GM23248 (cell line): ENCODE results near the gene CDK10. TPM values are rescaled to one million over a fixed set of nuclear protein-coding genes. Genes with fewer than 3 reads are reported as not detected.
A peak's percentile ranks its signal among the peaks of the same experiment; 100 is the strongest.

Experiments
- DNase-seq: peaks from one replicate; pipeline ENCODE4 v3.0.0-alpha.2; 2015
- H2AFZ ChIP-seq: fragments of 200-600 bp; sonication (generic); 2 replicates; pipeline ENCODE4 v1.6.1; 2016; ENCODE audit warnings: antibody characterized with exemption
- H3F3A ChIP-seq: fragments of 200-600 bp; sonication (generic); 2 replicates; pipeline ENCODE4 v1.6.1; 2016; ENCODE audit warnings: mild to moderate bottlenecking, antibody characterized with exemption, mixed run types; ENCODE audit not compliant: insufficient read depth
- H3K27ac ChIP-seq: fragments of 200-600 bp; sonication (generic); 2 replicates; pipeline ENCODE4 v1.5.1; 2016; ENCODE audit warnings: mild to moderate bottlenecking
- H3K27me3 ChIP-seq: fragments of 200-600 bp; sonication (generic); replicated peaks from 2 replicates; pipeline ENCODE4 v1.6.1; 2016; ENCODE audit warnings: mild to moderate bottlenecking; ENCODE audit not compliant: insufficient read depth
- H3K36me3 ChIP-seq: fragments of 200-600 bp; sonication (generic); 2 replicates; pipeline ENCODE4 v1.6.1; 2016; ENCODE audit warnings: low read depth, mild to moderate bottlenecking
- H3K4me1 ChIP-seq: fragments of 200-600 bp; sonication (generic); 2 replicates; pipeline ENCODE4 v1.6.1; 2016; ENCODE audit warnings: mild to moderate bottlenecking; ENCODE audit not compliant: insufficient read depth
- H3K4me2 ChIP-seq: fragments of 200-600 bp; sonication (generic); one replicate; pipeline ENCODE4 v1.6.1; 2016; ENCODE audit warnings: mild to moderate bottlenecking; ENCODE audit not compliant: unreplicated experiment
- H3K4me3 ChIP-seq: fragments of 200-600 bp; sonication (generic); 2 replicates; pipeline ENCODE4 v1.5.1; 2016; ENCODE audit warnings: mild to moderate bottlenecking
- H3K79me2 ChIP-seq: fragments of 200-600 bp; sonication (generic); 2 replicates; pipeline ENCODE4 v1.6.1; 2016; ENCODE audit warnings: mild to moderate bottlenecking; ENCODE audit not compliant: insufficient read depth
- H3K9ac ChIP-seq: fragments of 200-600 bp; sonication (generic); 2 replicates; pipeline ENCODE4 v1.6.1; 2016; ENCODE audit warnings: mild to moderate bottlenecking
- H3K9me2 ChIP-seq: fragments of 200-600 bp; sonication (generic); 2 replicates; pipeline ENCODE4 v1.6.1; 2016; ENCODE audit warnings: mixed run types, mild to moderate bottlenecking, moderate library complexity; ENCODE audit not compliant: insufficient read depth
- H3K9me3 ChIP-seq: fragments of 200-600 bp; sonication (generic); one replicate; pipeline ENCODE4 v1.6.1; 2017; ENCODE audit warnings: low read depth
- H4K20me1 ChIP-seq: fragments of 200-600 bp; sonication (generic); 2 replicates; pipeline ENCODE4 v1.6.0; 2016; ENCODE audit not compliant: insufficient read depth
- EZH2 ChIP-seq: fragments of 200-600 bp; sonication (generic); IDR thresholded peaks from 2 replicates; pipeline ENCODE4 v1.6.1; 2018; ENCODE audit warnings: antibody characterized with exemption, mild to moderate bottlenecking; ENCODE audit not compliant: insufficient read depth, poor library complexity, severe bottlenecking
- EZH2phosphoT487 ChIP-seq: fragments of 200-600 bp; sonication (generic); IDR thresholded peaks from 2 replicates; pipeline ENCODE4 v1.6.1; 2018; ENCODE audit warnings: antibody characterized with exemption, moderate library complexity, mild to moderate bottlenecking, low read depth; ENCODE audit not compliant: insufficient read depth
- WGBS, 2 experiments: methylation state at CpG; one replicate each; pipeline ENCODE4 v1.1.6; 2015 to 2017; ENCODE audit warnings: low lambda C conversion rate in 2 of 2, low coverage in 1 of 2; ENCODE audit errors: missing lambda C conversion rate in 2 of 2; 5-methylcytosine and 5-hydroxymethylcytosine counted together
- in situ Hi-C: fragments of 300-500 bp; cut with MboI; formaldehyde crosslinking; loops from 2 replicates; pipeline ENCODE4 v1.15.0; 2020
- polyA plus RNA-seq: library from polyadenylated mRNA; unstranded; fragments of >200 nt; fragmentation: Nextera tagmentation; extraction: Ambion mirVana; gene quantifications from 2 replicates; pipeline ENCODE4 v1.2.1, GENCODE V29; 2016
- total RNA-seq: library from RNA; depleted of rRNA; stranded (reverse); fragments of >200 nt; shearing (Covaris generic); gene quantifications from 2 replicates; pipeline ENCODE4 v1.2.3, GENCODE V29; 2014

CDK10 gene
- total and polyA plus RNA-seq, 2 experiments from 2014 or later = 49.6 to 51.9 TPM

GRCh38 chr16:89655062-89655643 is 31.3 kb upstream of the CDK10 start:
- Histone ChIP-seq H3K27ac (no peak overlapping the region), H2AFZ (no peak overlapping the region), H3K9me3 (no peaks in the 10 kb centered on the region), H3K4me1 (peaks cover 7% of the 10 kb centered on the region), H3K4me2 (no peak overlapping the region), H4K20me1 (no peaks in the 10 kb centered on the region), H3K9me2 (no peaks in the 10 kb centered on the region), H3K4me3 (no peak overlapping the region), H3F3A (no peaks in the 10 kb centered on the region), H3K36me3 (no peaks in the 10 kb centered on the region), H3K79me2 (peaks cover 86% of the 10 kb centered on the region), H3K9ac (no peak overlapping the region), H3K27me3 (no peaks in the 10 kb centered on the region)
- 93 to 96% methylated on average over 10 of the region's 10 CpGs for WGBS, 2 experiments
- no peak for DNase-seq
- in situ Hi-C loops = no loop called here
- TF ChIP-seq EZH2phosphoT487 (no peak), EZH2 (no peak)

GRCh38 chr16:89656435-89657121 is 29.9 kb upstream of the CDK10 start:
- in situ Hi-C loops = no loop called here
- TF ChIP-seq EZH2 = no peak
- TF ChIP-seq EZH2phosphoT487 = no peak
- Histone ChIP-seq H3K9ac (peak overlapping the region; percentile 89), H3K4me1 (peaks cover 7% of the 10 kb centered on the region), H3F3A (no peaks in the 10 kb centered on the region), H3K36me3 (no peaks in the 10 kb centered on the region), H3K4me2 (peak overlapping the region; percentile 67), H4K20me1 (no peaks in the 10 kb centered on the region), H3K79me2 (peaks cover 85% of the 10 kb centered on the region), H3K4me3 (peak overlapping the region; percentile 95), H3K9me2 (no peaks in the 10 kb centered on the region), H3K9me3 (no peaks in the 10 kb centered on the region), H3K27ac (no peak overlapping the region), H3K27me3 (no peaks in the 10 kb centered on the region), H2AFZ (no peak overlapping the region)
- no peak for DNase-seq
- 40 to 61% methylated on average over 16 to 32 of the region's 32 CpGs for WGBS, 2 experiments

GRCh38 chr16:89657442-89658220 is 28.9 kb upstream of the CDK10 start, which contains the start of the genes CHMP1A and SPATA33:
CHMP1A (minus strand) TSS chr16:89657708; CDS start chr16:89657588, 120 bp downstream.
SPATA33 (plus strand) TSS chr16:89657836; CDS start chr16:89657912, 76 bp downstream.
- Histone ChIP-seq H3K4me1 (peaks cover 7% of the 10 kb centered on the region), H3K9ac (peak within 1 kb of the TSS; percentile 89), H3K9me2 (no peaks in the 10 kb centered on the region), H3K27me3 (no peaks in the 10 kb centered on the region), H3K4me3 (peak within 1 kb of the TSS; percentile 95), H3F3A (no peaks in the 10 kb centered on the region), H3K27ac (peak within 1 kb of the TSS; percentile 21), H3K9me3 (no peaks in the 10 kb centered on the region), H3K79me2 (peaks cover 77% of the 10 kb centered on the region), H4K20me1 (no peaks in the 10 kb centered on the region), H3K36me3 (no peaks in the 10 kb centered on the region), H2AFZ (peak within 1 kb of the TSS; percentile 93), H3K4me2 (peak within 1 kb of the TSS; percentile 86)
- no peak for TF ChIP-seq EZH2phosphoT487
- no peak for TF ChIP-seq EZH2
- in situ Hi-C loops = no loop called here
- WGBS, 2 experiments = 0 to 2% methylated on average over 64 to 97 of the region's 99 CpGs
- DNase-seq = peak; percentile 96

- Histone ChIP-seq H3F3A (no peaks in the 10 kb centered on the region), H3K27ac (peak overlapping the region; percentile 21)
- 11 to 12% methylated on average over 27 of the region's 27 CpGs for WGBS, 2 experiments
These were observed 28.1 kb upstream of the CDK10 start for GRCh38 chr16:89658221-89658879.

More at GRCh38 chr16:89658221-89658879, 28.1 kb upstream of the CDK10 start:
- no peaks in the 10 kb centered on the region for H3K27me3 ChIP-seq
- peak overlapping the region; percentile 89 for H3K9ac ChIP-seq
- H3K4me3 ChIP-seq = peak overlapping the region; percentile 95
- H3K9me3 ChIP-seq = no peaks in the 10 kb centered on the region
- TF ChIP-seq EZH2phosphoT487 = no peak
- TF ChIP-seq EZH2 = no peak
- in situ Hi-C loops = no loop called here
- H4K20me1 ChIP-seq = no peaks in the 10 kb centered on the region
- H3K36me3 ChIP-seq = no peaks in the 10 kb centered on the region
- H3K4me1 ChIP-seq = peaks cover 7% of the 10 kb centered on the region
- H3K9me2 ChIP-seq = no peaks in the 10 kb centered on the region
- H2AFZ ChIP-seq = peak overlapping the region; percentile 93
- H3K4me2 ChIP-seq = peak overlapping the region; percentile 86
- DNase-seq = peak; percentile 57
- peaks cover 69% of the 10 kb centered on the region for H3K79me2 ChIP-seq
